Epithelial cell of proximal tubule (primary cell): ENCODE results near the gene PCF11. TPM values are rescaled to one million over a fixed set of nuclear protein-coding genes. Genes with fewer than 3 reads are reported as not detected.
"Not testable (repeated sequence)": the region's sequence is repeated elsewhere in the genome, so short reads cannot be mapped to it uniquely, and the experiment has no call there.

ENCODE experiments used
- DNase-seq: peaks from one replicate; pipeline ENCODE4 v3.0.0-alpha.2; 2011; ENCODE audit warnings: low read depth
- H3K4me3 ChIP-seq: 2 replicates; pipeline ENCODE4 v1.5.1; 2011; ENCODE audit warnings: low read depth, mild to moderate bottlenecking, low read length
- total RNA-seq: library from RNA; depleted of rRNA; stranded (reverse); fragments of >200 nt; gene quantifications from 2 replicates; pipeline ENCODE4 v1.2.3, GENCODE V29; 2015
- TF ChIP-seq, protein P1 (sequence below): conservative IDR thresholded peaks from 2 replicates; pipeline ENCODE4 v1.5.1; 2012; ENCODE audit warnings: low read depth, mild to moderate bottlenecking, low read length

Gene PCF11
- total RNA-seq, 1 donor from 2014 or later: 34.2 TPM

DNA sequence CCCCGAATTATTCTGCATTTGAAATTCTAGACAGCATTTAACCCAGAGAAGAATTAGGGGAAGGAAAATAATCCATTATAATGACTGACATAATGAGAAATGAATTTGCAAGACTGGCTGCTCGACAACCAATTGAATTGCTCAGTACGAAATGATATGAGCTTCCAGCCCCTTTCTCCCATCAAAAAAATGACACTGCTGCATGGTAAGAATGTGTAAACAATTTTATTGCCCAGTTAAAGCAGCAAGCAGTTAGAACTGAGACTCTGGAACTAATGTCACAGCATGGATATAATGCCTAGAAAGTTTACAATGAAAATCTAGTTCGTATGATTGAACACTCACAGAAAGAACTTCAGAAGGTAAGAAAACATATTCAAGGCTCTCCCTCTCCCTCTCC is 24.7 kb upstream of the PCF11 start:
- DNase-seq: no peak

DNA sequence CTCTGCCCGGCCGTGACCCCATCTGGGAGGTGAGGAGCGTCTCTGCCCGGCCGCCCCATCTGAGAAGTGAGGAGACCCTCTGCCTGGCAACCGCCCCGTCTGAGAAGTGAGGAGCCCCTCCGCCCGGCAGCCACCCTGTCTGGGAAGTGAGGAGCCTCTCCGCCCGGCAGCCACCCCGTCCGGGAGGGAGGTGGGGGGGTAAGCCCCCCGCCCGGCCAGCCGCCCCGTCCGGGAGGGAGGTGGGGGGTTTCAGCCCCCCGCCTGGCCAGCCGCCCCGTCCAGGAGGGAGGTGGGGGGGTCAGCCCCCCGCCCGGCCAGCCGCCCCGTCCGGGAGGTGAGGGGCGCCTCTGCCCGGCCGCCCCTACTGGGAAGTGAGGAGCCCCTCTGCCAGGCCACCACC is 23.7 kb upstream of the PCF11 start:
- DNase-seq, H3K4me3 ChIP-seq: not testable (repeated sequence)

More for the DNA sequence above, 24.7 kb upstream of the PCF11 start:
- TF ChIP-seq, protein P1, sequence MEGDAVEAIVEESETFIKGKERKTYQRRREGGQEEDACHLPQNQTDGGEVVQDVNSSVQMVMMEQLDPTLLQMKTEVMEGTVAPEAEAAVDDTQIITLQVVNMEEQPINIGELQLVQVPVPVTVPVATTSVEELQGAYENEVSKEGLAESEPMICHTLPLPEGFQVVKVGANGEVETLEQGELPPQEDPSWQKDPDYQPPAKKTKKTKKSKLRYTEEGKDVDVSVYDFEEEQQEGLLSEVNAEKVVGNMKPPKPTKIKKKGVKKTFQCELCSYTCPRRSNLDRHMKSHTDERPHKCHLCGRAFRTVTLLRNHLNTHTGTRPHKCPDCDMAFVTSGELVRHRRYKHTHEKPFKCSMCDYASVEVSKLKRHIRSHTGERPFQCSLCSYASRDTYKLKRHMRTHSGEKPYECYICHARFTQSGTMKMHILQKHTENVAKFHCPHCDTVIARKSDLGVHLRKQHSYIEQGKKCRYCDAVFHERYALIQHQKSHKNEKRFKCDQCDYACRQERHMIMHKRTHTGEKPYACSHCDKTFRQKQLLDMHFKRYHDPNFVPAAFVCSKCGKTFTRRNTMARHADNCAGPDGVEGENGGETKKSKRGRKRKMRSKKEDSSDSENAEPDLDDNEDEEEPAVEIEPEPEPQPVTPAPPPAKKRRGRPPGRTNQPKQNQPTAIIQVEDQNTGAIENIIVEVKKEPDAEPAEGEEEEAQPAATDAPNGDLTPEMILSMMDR: no peak
- H3K4me3 ChIP-seq: no peak overlapping the region

DNA sequence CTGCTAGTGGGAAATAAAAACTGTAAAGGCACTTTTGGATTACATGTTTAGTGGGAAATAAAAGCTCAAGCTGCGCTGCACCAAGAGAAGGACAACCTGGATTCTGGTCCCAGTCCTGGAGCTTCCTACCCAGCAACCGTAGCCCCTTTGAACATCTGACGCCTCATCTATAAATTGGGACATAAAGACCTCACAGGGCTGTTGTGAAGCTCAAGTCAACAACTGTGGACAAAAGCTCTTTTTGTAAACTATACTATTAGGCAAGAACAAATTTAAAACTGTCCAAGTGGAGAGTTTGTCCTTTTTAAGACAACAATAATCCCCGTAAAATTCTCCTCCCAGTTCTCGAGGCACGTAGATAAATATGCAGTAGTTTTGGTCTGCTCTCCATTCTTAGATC is 17.6 kb upstream of the PCF11 start:
- TF ChIP-seq, protein P1: no peak
- H3K4me3 ChIP-seq: no peak overlapping the region
- no peak for DNase-seq

DNA sequence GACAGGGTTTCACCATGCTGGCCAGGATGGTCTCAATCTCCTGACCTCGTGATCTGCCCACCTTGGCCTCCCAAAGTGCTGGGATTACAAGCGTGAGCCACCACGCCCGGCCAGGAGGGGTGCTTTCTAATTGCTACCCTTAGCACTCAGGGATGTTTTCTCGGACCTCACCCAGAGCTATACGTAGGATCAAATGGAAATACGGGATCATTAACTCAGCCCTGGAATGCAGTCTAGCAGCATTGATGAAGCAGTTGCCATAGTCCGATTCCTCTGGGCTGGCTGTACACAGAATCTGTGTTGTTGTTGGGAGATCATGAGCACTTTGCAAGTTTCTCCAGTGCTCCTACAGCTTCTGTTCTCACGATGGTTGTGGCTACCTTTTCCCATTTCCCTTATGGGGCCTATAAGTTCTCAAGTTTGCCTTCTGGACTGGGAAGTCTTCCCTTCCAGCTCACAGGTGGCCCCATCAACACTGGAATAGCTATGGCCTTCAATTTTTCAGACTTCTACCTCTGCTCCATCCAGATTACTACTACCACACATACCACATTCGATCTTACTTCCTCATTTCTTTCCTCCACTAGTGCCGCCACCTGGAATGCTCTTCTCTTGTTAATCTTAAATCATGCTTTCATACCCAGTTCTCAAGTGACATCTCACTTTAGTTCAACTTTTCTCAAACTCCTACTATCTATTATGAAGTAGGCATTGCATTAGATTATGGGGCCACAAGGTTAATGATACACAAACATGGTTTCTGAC is 16.1 kb upstream of the PCF11 start:
- TF ChIP-seq, protein P1: no peak
- no peak for DNase-seq
- no peak overlapping the region for H3K4me3 ChIP-seq

DNA sequence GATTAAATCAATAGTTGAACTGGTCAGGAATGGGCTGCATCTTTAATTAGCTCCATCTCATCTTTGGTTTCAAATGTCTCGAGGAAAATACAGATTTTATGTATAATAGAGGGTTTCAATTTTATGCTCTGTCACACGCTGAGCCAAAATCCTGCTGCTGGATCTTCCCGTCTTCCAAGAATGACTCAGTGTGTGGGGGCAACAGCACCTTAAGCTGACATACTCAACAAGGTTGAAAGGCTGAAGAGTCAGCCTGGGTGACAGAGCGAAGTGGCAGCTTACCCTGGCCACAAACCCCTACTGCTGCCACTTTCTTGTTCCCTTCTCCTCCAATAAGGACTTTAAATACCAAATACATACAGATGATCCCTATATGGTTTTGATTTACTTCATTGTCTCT is 9.0 kb upstream of the PCF11 start:
- TF ChIP-seq, protein P1: no peak
- no peak for DNase-seq

DNA sequence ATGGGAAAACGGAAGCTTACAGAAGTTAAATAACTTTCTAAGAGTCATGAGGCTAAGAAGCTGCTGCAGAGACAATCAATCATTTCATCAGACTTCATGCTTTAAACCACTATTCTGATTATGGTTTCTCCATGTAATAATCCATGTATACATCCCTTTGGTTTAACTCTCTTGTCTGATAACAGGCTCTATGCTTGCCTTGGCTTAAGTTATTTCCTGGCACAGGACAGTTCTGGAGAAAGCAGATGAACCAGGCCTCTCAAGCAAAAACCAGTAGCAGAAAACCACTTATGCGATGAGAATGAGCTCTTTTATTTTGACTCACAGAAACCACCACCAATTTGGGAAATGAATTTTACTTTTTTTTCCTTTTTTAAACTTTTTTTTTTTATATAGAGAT is 6.5 kb upstream of the PCF11 start:
- no peak overlapping the region for H3K4me3 ChIP-seq
- TF ChIP-seq, protein P1: no peak
- DNase-seq: no peak

More for the DNA sequence above, 9.0 kb upstream of the PCF11 start:
- no peak overlapping the region for H3K4me3 ChIP-seq

DNA sequence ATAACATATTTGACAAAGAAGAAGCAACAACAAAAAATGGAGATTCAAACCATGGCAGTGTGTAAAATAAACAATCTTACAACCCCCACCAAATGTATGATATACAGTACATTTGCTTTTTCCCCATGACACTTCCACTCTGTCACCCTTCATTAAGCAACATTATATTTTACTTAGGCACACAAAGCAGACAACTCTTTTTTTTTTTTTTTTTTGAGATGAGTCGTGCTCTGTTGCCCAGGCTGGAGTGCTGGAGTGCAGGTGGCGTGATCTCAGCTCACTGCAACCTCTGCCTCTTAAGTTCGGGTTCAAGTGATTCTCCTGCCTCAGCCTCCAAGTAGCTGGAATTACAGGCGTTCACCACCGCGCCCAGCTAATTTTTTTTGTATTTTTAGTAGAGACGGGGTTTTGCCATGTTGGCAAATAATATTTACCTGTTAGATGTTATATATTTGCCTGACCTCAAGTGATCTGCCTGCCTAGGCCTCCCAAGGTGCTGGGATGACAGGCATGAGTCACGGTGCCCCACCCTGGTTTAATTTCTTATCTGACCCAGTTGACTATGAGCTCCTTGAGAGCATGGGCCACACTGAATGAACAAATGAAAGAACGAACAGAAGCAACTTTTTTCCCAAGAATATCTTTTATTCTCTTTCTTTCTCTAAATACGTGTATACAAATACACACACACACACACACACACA is 5.5 kb upstream of the PCF11 start:
- DNase-seq: no peak
- TF ChIP-seq, protein P1: no peak
- H3K4me3 ChIP-seq: no peak overlapping the region
